GM13976 (cell line): ENCODE data around the gene RPRD2.
"Not testable (repeated sequence)": the region's sequence is repeated elsewhere in the genome, so short reads cannot be mapped to it uniquely, and the experiment has no call there.

Experiments
- DNase-seq: peaks from one replicate; pipeline ENCODE4 v3.0.0; 2012; ENCODE audit warnings: low spot score
- CTCF ChIP-seq: IDR thresholded peaks from 2 replicates; pipeline ENCODE4 v1.5.1; 2012; ENCODE audit warnings: borderline replicate concordance, mild to moderate bottlenecking; ENCODE audit not compliant: insufficient read depth; ENCODE audit errors: extremely low read depth, missing control alignments, control extremely low read depth
- in situ Hi-C: fragments of 300-500 bp; cut with MboI; formaldehyde crosslinking; loops from one replicate; pipeline ENCODE4 v1.12.0; 2022; ENCODE audit warnings: low sequenced_read_pairs, mixed read lengths, inconsistent platforms; ENCODE audit not compliant: unreplicated experiment

RPRD2 gene

GRCh38 chr1:150388241-150388640 is 24.3 kb downstream of the RPRD2 start:
- in situ Hi-C loops, result no loop called here
- no peak for DNase-seq
- TF ChIP-seq CTCF, result no peak

- no peak for TF ChIP-seq CTCF
- in situ Hi-C loops, result no loop called here
- DNase-seq, result no peak
Observed at GRCh38 chr1:150389650-150390049, 25.7 kb downstream of the RPRD2 start.

- TF ChIP-seq CTCF, result no peak
- no peak for DNase-seq
- in situ Hi-C loops, result no loop called here
Observed at GRCh38 chr1:150392627-150393026, 28.7 kb downstream of the RPRD2 start.

GRCh38 chr1:150395115-150395514 is 31.2 kb downstream of the RPRD2 start:
- DNase-seq, in situ Hi-C loops: not testable (repeated sequence)

DNA sequence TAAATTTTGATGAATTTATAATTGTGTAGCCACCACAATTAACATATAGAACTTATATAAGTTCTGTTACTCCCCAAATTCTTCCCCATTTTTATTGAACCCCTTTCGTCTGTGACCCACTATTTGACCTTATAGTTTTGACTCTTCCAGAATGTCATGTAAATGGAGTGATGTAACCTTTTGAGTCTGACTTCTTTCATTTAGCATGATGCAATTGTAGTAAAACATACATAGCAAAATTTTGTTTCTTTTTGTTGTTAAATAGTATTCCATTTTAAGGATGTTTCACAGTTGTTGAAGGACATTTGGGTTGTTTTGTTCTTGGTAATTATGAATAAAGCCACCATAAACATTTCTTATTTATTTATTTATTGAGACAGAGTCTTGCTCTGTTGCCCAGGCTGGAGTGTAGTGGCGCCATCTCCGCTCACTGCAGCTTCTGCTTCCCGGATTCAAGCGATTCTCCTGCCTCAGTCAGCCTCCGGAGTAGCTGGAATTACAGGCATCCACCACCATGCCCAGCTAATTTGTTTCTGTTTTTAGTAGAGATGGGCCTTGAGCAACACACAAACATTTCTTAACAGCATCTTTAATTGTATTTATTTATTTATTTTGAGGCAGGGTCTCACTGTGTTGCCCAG is 33.6 kb downstream of the RPRD2 start:
- in situ Hi-C loops, result no loop called here
- no peak for DNase-seq
- no peak for TF ChIP-seq CTCF

DNA sequence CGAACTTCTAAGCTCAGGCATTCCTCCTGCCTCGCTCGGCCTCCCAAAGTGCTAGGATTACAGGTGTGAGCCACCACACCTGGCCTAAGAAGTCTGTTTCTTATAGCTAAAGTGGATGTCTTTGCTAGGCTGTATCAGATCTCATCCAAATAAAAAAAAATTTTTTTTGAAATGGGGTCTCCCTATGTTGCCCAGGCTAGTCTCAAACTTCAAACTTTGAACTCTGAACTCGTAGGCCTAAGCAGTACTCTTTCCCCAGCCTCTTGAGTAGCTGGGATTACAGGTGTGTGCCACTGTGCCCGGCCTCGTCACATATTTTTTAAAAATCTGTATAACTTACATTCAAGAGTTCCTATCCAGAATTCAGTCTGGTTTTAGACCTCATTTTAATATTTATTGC is 40.5 kb downstream of the RPRD2 start:
- no peak for DNase-seq
- in situ Hi-C loops, result no loop called here
- TF ChIP-seq CTCF, result no peak

DNA sequence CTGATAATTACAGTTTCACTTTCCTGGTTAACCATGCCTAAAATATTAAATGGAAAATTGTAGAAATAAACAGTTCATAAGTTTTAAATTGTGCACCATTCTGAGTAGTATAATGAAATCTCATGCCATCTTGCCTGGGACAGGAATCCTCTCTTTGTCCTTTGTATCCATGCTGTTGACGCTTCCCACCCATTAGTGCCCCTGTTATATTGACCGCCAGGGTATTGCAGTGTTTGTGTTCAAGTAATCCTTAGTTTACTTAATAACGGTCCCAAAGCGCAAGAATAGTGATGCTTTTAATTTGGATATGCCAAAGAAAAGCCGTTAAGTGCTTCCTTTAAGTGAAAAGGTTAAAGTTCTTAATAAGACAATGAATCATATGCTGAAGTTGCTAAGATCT is 41.7 kb downstream of the RPRD2 start:
- in situ Hi-C loops, result no loop called here
- no peak for TF ChIP-seq CTCF
- DNase-seq, result no peak
